HG02623 (cell line): Measurements from ENCODE around the gene NCAPH2.

Experiments
- ATAC-seq: cut with Tn5 transposase; IDR thresholded peaks from one replicate; pipeline ENCODE4 v1.9.1; 2021; ENCODE audit warnings: moderate library complexity; ENCODE audit not compliant: unreplicated experiment

NCAPH2 gene

GRCh38 chr22:50569896-50570535 is 62.0 kb downstream of the NCAPH2 start:
- ATAC-seq: no peak

- no peak for ATAC-seq
Observed at GRCh38 chr22:50570861-50571260, 62.8 kb downstream of the NCAPH2 start.

DNA sequence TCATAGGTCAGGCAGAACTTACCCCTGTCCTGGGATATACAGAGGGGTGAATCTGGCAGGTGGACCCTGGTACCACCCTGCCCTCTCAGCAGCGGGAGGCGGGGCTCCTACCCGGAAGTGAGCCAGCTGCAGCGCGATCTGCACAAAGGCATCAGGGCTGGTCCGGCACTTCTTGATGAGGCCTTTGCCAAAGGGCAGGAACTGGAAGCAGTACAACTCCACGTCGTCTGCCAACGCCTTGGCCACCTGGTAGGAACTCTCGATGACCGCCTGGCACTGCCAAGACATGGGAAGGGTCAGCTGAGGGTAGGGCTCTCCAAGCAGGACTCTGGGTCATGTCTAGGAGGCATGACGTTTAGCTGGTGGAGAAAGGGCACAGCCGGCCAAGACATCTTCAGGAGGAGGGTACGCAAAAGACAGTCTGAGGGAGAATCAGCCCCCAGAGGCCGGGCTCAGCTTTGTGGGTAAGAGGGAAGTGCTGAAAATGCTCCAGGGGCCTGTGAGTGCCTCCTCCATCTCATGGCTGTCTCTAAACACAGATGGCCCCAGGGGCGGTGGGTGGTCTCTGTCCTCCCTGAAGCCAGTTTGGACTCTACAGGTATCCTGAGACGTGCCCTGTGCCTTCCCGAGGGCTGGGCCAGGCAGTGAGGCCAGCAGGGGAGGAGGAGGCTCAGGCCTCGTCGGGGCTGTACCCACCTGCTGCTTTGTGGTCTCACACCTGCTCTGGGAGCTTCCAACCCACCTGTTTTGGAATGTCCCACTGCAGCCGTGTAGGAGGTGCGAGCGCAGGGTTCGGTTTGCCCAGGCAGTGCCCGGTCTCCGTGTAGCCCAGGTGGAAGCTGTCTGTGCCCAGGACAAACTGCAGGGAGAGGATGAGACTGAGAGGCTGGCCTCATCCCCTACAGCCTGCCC is 63.5 kb downstream of the NCAPH2 start:
- no peak for ATAC-seq

- ATAC-seq: no peak
Observed at GRCh38 chr22:50572965-50573364, 64.9 kb downstream of the NCAPH2 start.

DNA sequence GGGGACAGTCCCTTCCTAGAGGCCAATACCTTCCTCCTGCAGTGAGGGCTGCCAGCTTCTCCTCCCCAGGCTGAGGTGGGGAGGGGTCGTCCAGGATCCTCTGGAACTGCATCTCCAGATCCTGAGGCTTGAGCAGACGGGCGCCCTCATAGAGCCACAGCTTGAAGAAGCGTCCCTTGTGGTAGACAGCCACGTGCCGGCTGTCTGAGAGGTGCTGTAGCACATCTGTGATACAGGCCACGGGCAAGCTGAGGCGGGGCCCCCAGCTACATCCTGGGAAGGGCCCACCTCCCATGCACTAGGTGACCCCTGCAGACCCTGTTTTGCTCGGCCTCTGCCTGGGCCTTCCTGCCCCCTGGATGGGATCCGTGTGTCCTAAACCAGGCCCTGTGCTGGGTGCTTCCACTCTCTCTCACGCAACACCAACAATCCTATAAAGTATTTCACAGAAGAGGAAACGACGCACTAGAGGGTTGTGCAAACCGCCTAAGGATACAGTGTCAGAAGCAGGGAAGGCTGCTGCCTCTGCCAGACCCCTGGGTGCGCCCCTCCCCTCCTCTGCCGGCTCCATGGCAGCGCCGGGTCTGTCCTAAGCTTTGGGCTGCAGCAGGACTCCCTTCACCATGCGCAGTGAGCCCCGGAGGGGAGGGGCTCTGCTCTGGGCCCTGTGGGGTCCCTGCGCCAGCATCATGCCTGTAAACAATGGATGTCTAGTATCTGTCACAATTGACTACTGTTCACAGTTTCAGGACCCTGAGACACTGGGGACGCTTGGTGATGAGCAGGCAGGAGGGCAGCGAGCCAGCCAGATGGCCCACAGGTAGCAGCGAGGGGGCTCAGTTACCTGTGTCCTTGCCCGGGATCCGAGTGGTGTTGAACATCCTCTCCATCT is 65.7 kb downstream of the NCAPH2 start:
- ATAC-seq: no peak

DNA sequence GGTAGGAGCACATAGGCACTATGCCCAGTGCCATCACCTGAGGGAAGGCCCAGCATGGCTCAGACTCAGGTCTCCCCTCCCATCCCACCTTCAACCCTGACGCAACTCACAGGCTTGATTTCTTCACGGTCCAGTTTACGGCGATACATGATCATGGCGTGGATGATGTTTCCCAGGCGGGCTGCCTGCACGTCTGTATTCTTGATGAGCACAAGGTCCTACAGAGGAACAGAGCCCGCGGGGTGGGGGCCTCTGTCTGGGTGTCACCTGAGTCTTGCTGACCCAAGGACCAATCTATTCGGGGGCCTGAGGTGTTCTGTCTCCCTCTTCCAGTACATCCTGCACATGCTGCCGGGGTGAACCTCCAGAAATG is 66.3 kb downstream of the NCAPH2 start:
- no peak for ATAC-seq
